GM12891 (cell line): ENCODE measurements around the gene CYP4F8.
"Not testable (repeated sequence)": the region's sequence is repeated elsewhere in the genome, so short reads cannot be mapped to it uniquely, and the experiment has no call there.

Experiments used
- PAX5 ChIP-seq: IDR thresholded peaks from 2 replicates; pipeline ENCODE4 v1.6.1; 2011; ENCODE audit warnings: low read length, moderate library complexity, mild to moderate bottlenecking; ENCODE audit not compliant: insufficient read depth, severe bottlenecking
- POLR2A ChIP-seq: IDR thresholded peaks from 2 replicates; pipeline ENCODE4 v1.6.1; 2011; ENCODE audit warnings: low read depth, low read length, control low read depth
- POLR2AphosphoS5 ChIP-seq: IDR thresholded peaks from 2 replicates; pipeline ENCODE4 v1.6.1; 2011; ENCODE audit warnings: low read depth, low read length, control low read depth
- POU2F2 ChIP-seq: IDR thresholded peaks from 2 replicates; pipeline ENCODE4 v1.6.1; 2011; ENCODE audit warnings: low read depth, mild to moderate bottlenecking, control low read depth, low read length, moderate library complexity
- SPI1 ChIP-seq: IDR thresholded peaks from 2 replicates; pipeline ENCODE4 v1.6.1; 2011; ENCODE audit warnings: low read depth, low read length, control low read depth
- TAF1 ChIP-seq: IDR thresholded peaks from 2 replicates; pipeline ENCODE4 v1.6.1; 2011; ENCODE audit warnings: low read depth, low read length, control low read depth

DNA sequence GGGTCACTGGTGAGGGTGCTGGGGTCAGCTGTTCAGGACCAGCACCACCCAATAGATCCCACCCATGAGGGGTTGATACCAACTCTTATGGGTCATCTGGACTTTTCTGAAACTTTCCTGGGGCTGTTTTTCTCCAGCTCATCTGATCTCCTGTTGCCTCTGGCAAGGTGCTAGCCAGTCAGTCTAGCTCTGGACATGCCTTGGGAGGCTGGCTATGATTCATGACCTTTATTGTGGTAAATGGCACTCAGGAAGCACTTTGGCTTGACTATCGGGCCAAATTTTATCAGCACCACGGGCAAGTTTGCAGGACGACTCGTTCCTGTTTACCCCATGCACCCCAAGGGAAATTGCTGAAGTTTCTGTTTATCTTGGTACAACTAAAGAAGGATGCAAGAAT is 21.3 kb upstream of the CYP4F8 start:
- not testable (repeated sequence) for TF ChIP-seq TAF1, POLR2AphosphoS5, POLR2A, SPI1, PAX5, POU2F2
